Left lung (tissue), 10 donors: Measurements from ENCODE around the gene APRT. TPM values are rescaled to one million over a fixed set of nuclear protein-coding genes. Genes with fewer than 3 reads are reported as not detected.
A peak's percentile ranks its signal among the peaks of the same experiment; 100 is the strongest.
"Not testable (repeated sequence)": the region's sequence is repeated elsewhere in the genome, so short reads cannot be mapped to it uniquely, and the experiment has no call there.

Experiments used
- ATAC-seq: fragments of 200-7000 bp; cut with Tn5 transposase; one replicate; pipeline ENCODE4 v1.9.1; 2020; ENCODE audit warnings: moderate library complexity
- DNase-seq, 4 donors: peaks; one replicate each; pipeline ENCODE4 v3.0.0-alpha.2; 2013 to 2020
- H3K27ac ChIP-seq, 2 donors: fragments of 200-600 bp; sonication (generic) in 1 of 2; one replicate each; pipeline versions ENCODE4 v1.5.0 to v1.8.0; 2020 to 2021
- H3K27me3 ChIP-seq, 2 donors: fragments of 200-600 bp; sonication (generic) in 1 of 2; one replicate each; pipeline versions ENCODE4 v1.5.0 to v1.8.0; 2020 to 2021
- H3K36me3 ChIP-seq, 2 donors: fragments of 200-600 bp; sonication (generic) in 1 of 2; one replicate each; pipeline versions ENCODE4 v1.5.0 to v1.8.0; 2020 to 2021
- H3K4me1 ChIP-seq, 2 donors: fragments of 200-600 bp; one replicate each; pipeline ENCODE4 v1.8.0; 2021
- H3K4me3 ChIP-seq, 2 donors: fragments of 200-600 bp; sonication (generic) in 1 of 2; one replicate each; pipeline versions ENCODE4 v1.5.0 to v1.8.0; 2020 to 2021; ENCODE audit warnings: mild to moderate bottlenecking in 1 of 2
- H3K9me3 ChIP-seq, 2 donors: fragments of 200-600 bp; sonication (generic) in 1 of 2; one replicate each; pipeline versions ENCODE4 v1.5.0 to v1.8.0; 2020 to 2021
- CTCF ChIP-seq, 2 donors: fragments of 200-600 bp; sonication (generic) in 1 of 2; IDR thresholded peaks; one replicate each; pipeline versions ENCODE4 v1.5.0 to v1.8.0; 2021; ENCODE audit warnings: antibody characterized with exemption in 2 of 2
- intact Hi-C, 2 donors: fragments of 100-400 bp; cut with DNase I; formaldehyde crosslinking; loops; one replicate each; pipeline versions ENCODE4 v1.11.2 to v1.14.2; 2022
- polyA plus RNA-seq, 6 donors: library from polyadenylated mRNA; unstranded; fragments of 120-200 nt; gene quantifications; one replicate each; pipeline ENCODE4 v1.2.1, GENCODE V29; 2013; ENCODE audit not compliant: insufficient read length in 6 of 6
- total RNA-seq, 2 donors: library from RNA; stranded (reverse); fragmentation: NEBNext Ultra II Directional; extraction: Animal tissue kit (Norgen Biotek cat#: 25700); gene quantifications; one replicate each; pipeline ENCODE4 v1.2.1, GENCODE V29; 2021
- donor health status: DM: no; HTN: yes; CAD: no.
- donor health status: DM: no; HTN: no; CAD: no.

APRT gene
- total and polyA plus RNA-seq, 8 donors, result 69.9 to 161 (median 96.8) TPM

DNA sequence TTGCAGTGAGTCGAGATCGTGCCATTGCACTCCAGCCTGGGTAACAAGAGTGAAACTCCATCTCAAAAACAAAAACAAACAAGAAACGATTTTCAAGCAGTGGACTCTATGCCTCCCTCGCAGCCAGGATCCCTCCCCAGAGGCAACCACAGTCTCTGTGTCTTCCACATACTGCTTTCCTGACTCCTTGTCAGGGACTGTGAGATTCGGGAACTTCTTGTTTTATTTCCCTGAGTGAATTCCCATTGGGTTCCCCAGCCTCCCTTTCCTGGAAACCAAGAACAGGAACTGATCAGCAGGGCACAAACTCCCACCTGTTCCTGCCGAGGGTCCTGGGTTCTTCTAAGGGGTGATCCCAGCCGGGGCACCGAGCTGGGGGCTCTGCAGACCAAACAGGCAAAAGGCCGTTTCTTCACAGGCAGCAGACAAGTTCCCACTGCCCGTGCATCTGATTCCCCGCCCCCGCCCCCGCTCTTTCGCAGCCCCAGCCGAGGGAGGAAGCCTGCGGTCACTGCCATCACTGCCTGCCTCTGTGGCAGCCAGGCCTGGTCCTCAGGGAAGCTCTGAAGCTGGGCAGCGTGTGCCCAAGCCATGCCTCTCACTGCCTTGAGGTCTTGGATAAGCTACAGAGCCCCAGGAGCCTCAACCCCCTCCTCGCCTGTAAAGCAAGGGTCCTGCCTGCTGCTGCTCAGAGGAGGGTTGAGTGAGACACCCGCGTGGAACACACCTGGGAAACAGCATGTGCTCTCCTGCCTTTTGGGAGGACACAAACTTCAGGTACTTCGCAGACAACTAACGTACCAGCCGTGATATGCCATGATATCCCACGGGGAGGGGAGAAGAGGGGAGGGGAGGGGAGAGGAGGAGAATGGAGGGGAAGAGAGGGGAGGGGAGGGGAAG is 21.2 kb downstream of the APRT start:
- peak; percentile 69 for ATAC-seq
- H3K4me3 ChIP-seq, result peak overlapping the region in 1 of 2 donors; percentile 13
- TF ChIP-seq CTCF (IDR thresholded peaks at IDR 0.05), result no peak
- H3K27me3 ChIP-seq, result peaks cover 0 to 28% of the 10 kb centered on the region in 2 donors
- H3K9me3 ChIP-seq, result no peaks in the 10 kb centered on the region
- H3K4me1 ChIP-seq, result peaks cover 0 to 64% of the 10 kb centered on the region in 2 donors
- peak overlapping the region; percentile 10 to 83 for H3K27ac ChIP-seq
- no peaks in the 10 kb centered on the region for H3K36me3 ChIP-seq
- intact Hi-C loops, result no loop called here
- DNase-seq, result peak in 2 of 4 donors; percentile 77 to 94

- Histone ChIP-seq H3K36me3 (no peaks in the 10 kb centered on the region), H3K4me1 (peaks cover 0 to 56% of the 10 kb centered on the region in 2 donors), H3K27me3 (peaks cover 0 to 28% of the 10 kb centered on the region in 2 donors), H3K9me3 (no peaks in the 10 kb centered on the region), H3K4me3 (no peak overlapping the region), H3K27ac (peak overlapping the region in 1 of 2 donors; percentile 83)
- intact Hi-C loops, result loop anchor here (5.0 kb wide), 1 partner anchor 52 kb away; no protein-coding TSS in a partner anchor
- ATAC-seq (peak; percentile 13), DNase-seq (no peak)
- TF ChIP-seq CTCF (IDR thresholded peaks at IDR 0.05), result no peak
Observed at GRCh38 chr16:88789594-88789993, 22.1 kb downstream of the APRT start.

DNA sequence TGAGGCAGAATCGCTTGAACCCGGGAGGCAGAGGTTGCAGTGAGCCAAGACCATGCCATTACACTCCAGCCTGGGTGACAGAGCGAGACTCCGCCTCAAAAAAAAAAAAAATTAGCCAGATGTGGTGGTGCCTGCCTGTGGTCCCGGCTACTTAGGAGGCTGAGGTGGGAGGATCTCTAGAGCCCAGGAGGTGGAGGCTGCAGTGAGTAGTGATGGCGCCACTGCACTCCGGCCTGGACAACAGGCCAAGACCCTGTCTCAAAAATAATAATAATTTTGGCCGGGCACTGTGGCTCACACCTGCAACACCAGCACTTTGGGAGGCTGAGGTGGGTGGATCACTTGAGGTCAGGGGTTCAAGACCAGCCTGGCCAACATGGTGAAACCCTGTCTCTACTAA is 23.0 kb downstream of the APRT start:
- peaks cover 0 to 23% of the 10 kb centered on the region in 2 donors for H3K27me3 ChIP-seq
- DNase-seq, H3K4me3 ChIP-seq, ATAC-seq, H3K36me3 ChIP-seq, H3K27ac ChIP-seq, H3K9me3 ChIP-seq: not testable (repeated sequence)
- intact Hi-C loops, result loop anchor here (5.0 kb wide), 1 partner anchor 51 kb away; no protein-coding TSS in a partner anchor
- peaks cover 3 to 54% of the 10 kb centered on the region in 2 donors for H3K4me1 ChIP-seq

DNA sequence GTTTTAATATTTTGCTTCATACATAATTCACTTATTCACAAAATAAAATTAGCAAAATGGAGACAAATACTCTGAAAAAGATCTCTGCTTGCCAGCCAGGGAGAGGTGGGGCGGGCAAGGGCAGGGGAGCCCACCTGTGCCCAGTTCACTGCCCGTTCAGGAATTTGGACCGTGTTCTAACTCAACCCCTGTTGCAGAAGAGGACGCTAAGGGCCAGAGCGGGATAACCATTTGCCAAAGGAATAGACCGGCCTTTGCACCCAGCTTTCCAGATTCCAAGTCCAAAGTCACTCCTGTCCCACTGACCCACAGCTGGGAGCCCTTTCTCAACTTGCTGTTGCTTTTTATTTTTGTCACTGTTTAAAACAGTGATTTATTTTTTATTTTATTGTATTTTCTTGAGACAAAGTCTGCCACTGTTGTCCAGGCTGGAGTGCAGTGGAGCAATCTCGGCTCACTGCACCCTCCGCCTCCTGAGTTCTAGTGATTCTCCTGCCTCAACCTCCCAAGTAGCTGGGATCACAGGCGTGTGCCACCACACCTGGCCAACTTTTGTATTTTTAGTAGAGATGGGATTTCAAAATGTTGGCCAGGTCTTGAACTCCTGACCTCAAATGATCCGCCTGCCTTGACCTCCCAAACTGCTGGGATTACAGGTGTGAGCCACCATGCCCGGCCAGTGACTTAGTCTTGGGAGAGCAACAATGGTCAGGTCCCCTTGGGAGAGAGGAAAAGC is 24.0 kb downstream of the APRT start:
- H3K4me3 ChIP-seq, result no peak overlapping the region
- no peak overlapping the region for H3K27ac ChIP-seq
- ATAC-seq (no peak), DNase-seq (no peak)
- H3K4me1 ChIP-seq, result peaks cover 13 to 54% of the 10 kb centered on the region in 2 donors
- peaks cover 0 to 13% of the 10 kb centered on the region in 2 donors for H3K27me3 ChIP-seq
- TF ChIP-seq CTCF (IDR thresholded peaks at IDR 0.05), result no peak
- no peaks in the 10 kb centered on the region for H3K9me3 ChIP-seq
- no peaks in the 10 kb centered on the region for H3K36me3 ChIP-seq
- intact Hi-C loops, result loop anchor here (5.0 kb wide), 1 partner anchor 50 kb away; no protein-coding TSS in a partner anchor

DNA sequence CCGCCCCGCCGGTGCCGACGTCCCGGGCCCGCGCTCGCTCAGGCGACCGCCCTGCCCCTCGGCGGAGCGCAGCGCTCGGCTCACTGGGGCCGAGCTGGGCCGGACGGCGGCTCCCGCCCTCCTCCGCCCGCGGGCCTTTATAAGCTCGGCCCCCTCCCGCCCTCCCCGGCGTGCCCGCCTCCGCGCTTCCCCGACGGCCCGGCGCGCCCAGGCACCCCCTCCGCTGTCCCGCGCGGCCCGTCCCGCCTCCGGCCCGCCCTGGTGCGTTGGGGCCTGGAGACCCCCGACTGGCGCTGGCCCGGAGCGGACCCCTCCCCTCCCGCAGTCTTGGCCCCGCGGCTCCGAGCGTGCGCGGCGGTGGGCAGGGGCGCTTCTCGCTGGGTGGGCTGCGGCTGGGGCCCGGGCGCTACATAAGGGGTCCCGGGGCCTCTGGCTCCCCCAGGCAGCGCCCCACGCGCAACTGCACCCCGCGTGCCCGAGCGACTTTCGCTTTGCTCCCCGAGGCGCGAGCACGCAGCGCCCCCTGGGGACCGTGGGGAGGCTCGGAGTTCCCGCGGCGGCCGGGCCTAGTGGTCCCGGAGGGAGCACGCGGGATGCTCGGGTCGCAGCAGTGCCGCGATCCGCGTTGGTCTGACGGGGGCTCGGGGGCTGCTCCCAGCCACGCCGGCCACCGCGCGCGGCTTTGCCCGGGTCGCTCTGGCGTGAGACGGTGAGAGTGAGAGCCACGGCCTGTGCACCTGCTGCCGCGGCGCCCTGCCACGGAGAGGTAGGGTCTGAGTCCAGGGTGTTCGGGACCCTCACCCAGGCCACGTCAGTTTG is 26.4 kb downstream of the APRT start, which contains the start of gene PIEZO1:
TSS of gene PIEZO1 (minus strand) at position 115 of the 819 bp plus-strand sequence. CDS start 256 bp downstream, outside the sequence.
- peaks cover 35 to 57% of the 10 kb centered on the region in 2 donors for H3K4me1 ChIP-seq
- H3K27me3 ChIP-seq, result no peaks in the 10 kb centered on the region
- peak; percentile 89 to 94 for TF ChIP-seq CTCF (IDR thresholded peaks at IDR 0.05)
- ATAC-seq (peak; percentile 68), DNase-seq (peak; percentile 67 to 97 (median 81))
- intact Hi-C loops, result loop anchor here (5.0 kb wide), 1 partner anchor 48 kb away; no protein-coding TSS in a partner anchor
- peak within 1 kb of the TSS; percentile 47 to 70 for H3K4me3 ChIP-seq
- no peaks in the 10 kb centered on the region for H3K36me3 ChIP-seq
- peak within 1 kb of the TSS; percentile 89 to 90 for H3K27ac ChIP-seq
- no peaks in the 10 kb centered on the region for H3K9me3 ChIP-seq
